SK-N-SH (cell line): ENCODE results near the gene SNCAIP. TPM values are rescaled to one million over a fixed set of nuclear protein-coding genes. Genes with fewer than 3 reads are reported as not detected.

Experiments used
- CTCF ChIA-PET: fragments of 300-600, 350-600 bp; formaldehyde crosslinking; extraction: SDS; loops from one replicate; lab custom pipeline; 2021; lab: Yijun Ruan, JAX
- POLR2A ChIA-PET: fragments of 350-600 bp; sonication (Branson Sonifier 250); formaldehyde crosslinking; extraction: SDS; loops from one replicate; lab custom pipeline; 2020; ENCODE audit warnings: antibody characterized with exemption, inconsistent platforms; lab: Yijun Ruan, JAX
- DNase-seq: peaks from one replicate; pipeline ENCODE4 v3.0.0; 2012
- H2AFZ ChIP-seq: fragments of 200-600 bp; sonication (generic); 2 replicates; pipeline ENCODE4 v1.8.1; 2016; ENCODE audit warnings: antibody characterized with exemption, mild to moderate bottlenecking, low read depth
- H3F3A ChIP-seq: fragments of 200-600 bp; sonication (generic); replicated peaks from 2 replicates; pipeline ENCODE3; 2016; ENCODE audit warnings: antibody characterized with exemption, mild to moderate bottlenecking; ENCODE audit not compliant: insufficient read depth
- H3K27ac ChIP-seq, 2 experiments: fragments of 200-500 bp in 1 of 2; fragments of 200-600 bp in 1 of 2; sonication (Bioruptor generic) in 1 of 2; sonication (generic), shearing (Covaris generic) in 1 of 2; 2 replicates each; pipeline versions ENCODE4 v1.5.1 to v1.6.1; 2014 to 2016; ENCODE audit warnings: low read depth in 2 of 2, inconsistent platforms in 1 of 2, low read length in 1 of 2, mild to moderate bottlenecking in 1 of 2, mixed read lengths in 1 of 2
- H3K27me3 ChIP-seq: fragments of 200-600 bp; sonication (generic), shearing (Covaris generic); 2 replicates; pipeline ENCODE4 v1.6.1; 2016; ENCODE audit warnings: mixed run types; ENCODE audit not compliant: insufficient read depth
- H3K36me3 ChIP-seq, 2 experiments: fragments of 200-500 bp in 1 of 2; fragments of 200-600 bp in 1 of 2; sonication (Bioruptor generic) in 1 of 2; sonication (generic) in 1 of 2; replicated peaks in 1 of 2; 2 replicates each; pipeline versions ENCODE3 to v1.5.1; 2014 to 2016; ENCODE audit warnings: low read length in 1 of 2, mild to moderate bottlenecking in 1 of 2; ENCODE audit not compliant: insufficient read depth in 2 of 2, control insufficient read depth in 1 of 2
- H3K4me1 ChIP-seq, 2 experiments: fragments of 200-500 bp in 1 of 2; fragments of 200-600 bp in 1 of 2; sonication (Bioruptor generic) in 1 of 2; sonication (generic), shearing (Covaris generic) in 1 of 2; 2 replicates each; pipeline versions ENCODE4 v1.5.1 to v1.6.1; 2014 to 2016; ENCODE audit warnings: low read depth in 1 of 2, low read length in 1 of 2, mixed run types in 1 of 2; ENCODE audit not compliant: insufficient read depth in 2 of 2, control insufficient read depth in 1 of 2
- H3K4me2 ChIP-seq: fragments of 200-600 bp; sonication (generic), shearing (Covaris generic); 2 replicates; pipeline ENCODE4 v1.6.1; 2017; ENCODE audit warnings: mixed run types
- H3K4me3 ChIP-seq, 2 experiments: fragments of 200-500 bp in 1 of 2; fragments of 200-600 bp in 1 of 2; sonication (Bioruptor generic) in 1 of 2; sonication (generic), shearing (Covaris generic) in 1 of 2; 2 replicates each; pipeline versions ENCODE4 v1.5.1 to v1.8.1; 2014 to 2016; ENCODE audit warnings: low read depth in 2 of 2, inconsistent platforms in 1 of 2, low read length in 1 of 2, mild to moderate bottlenecking in 1 of 2, mixed read lengths in 1 of 2, moderate library complexity in 1 of 2
- H3K79me2 ChIP-seq: fragments of 200-600 bp; sonication (generic); 2 replicates; pipeline ENCODE4 v1.8.1; 2017; ENCODE audit warnings: mild to moderate bottlenecking; ENCODE audit not compliant: insufficient read depth
- H3K9ac ChIP-seq: fragments of 200-600 bp; sonication (generic); 2 replicates; pipeline ENCODE4 v1.6.1; 2017; ENCODE audit warnings: mixed run types
- H3K9me2 ChIP-seq: fragments of 200-600 bp; sonication (generic); 2 replicates; pipeline ENCODE4 v1.6.1; 2017; ENCODE audit warnings: mixed run types
- H3K9me3 ChIP-seq: fragments of 200-600 bp; sonication (generic); 2 replicates; pipeline ENCODE4 v1.6.1; 2017; ENCODE audit warnings: mixed run types, mild to moderate bottlenecking, moderate library complexity
- H4K20me1 ChIP-seq: fragments of 200-600 bp; sonication (generic); 2 replicates; pipeline ENCODE4 v1.6.1; 2017; ENCODE audit warnings: mild to moderate bottlenecking, mixed run types; ENCODE audit not compliant: insufficient read depth
- EP300 ChIP-seq, 2 experiments: IDR thresholded peaks; 2 replicates each; pipeline versions ENCODE4 v1.4.0 to v1.6.1; 2012; ENCODE audit warnings: borderline replicate concordance in 1 of 2, low read depth in 1 of 2, low read length in 1 of 2
- GABPA ChIP-seq: IDR thresholded peaks from 2 replicates; pipeline ENCODE4 v1.4.0; 2012; ENCODE audit warnings: low read depth, mild to moderate bottlenecking
- GATA2 ChIP-seq: sonication (generic); formaldehyde crosslinking; IDR thresholded peaks from 2 replicates; pipeline ENCODE4 v1.5.0; 2020; ENCODE audit warnings: mild to moderate bottlenecking, missing genetic modification reagents
- MAX ChIP-seq: IDR thresholded peaks from 2 replicates; pipeline ENCODE4 v1.4.0; 2012; ENCODE audit warnings: low read depth
- MEF2A ChIP-seq: IDR thresholded peaks from 2 replicates; pipeline ENCODE4 v1.4.0; 2012; ENCODE audit warnings: low read depth, borderline replicate concordance
- NRF1 ChIP-seq: IDR thresholded peaks from 2 replicates; pipeline ENCODE4 v1.6.1; 2012; ENCODE audit warnings: low read depth, mild to moderate bottlenecking, low read length
- REST ChIP-seq: IDR thresholded peaks from 2 replicates; pipeline ENCODE4 v1.6.1; 2012; ENCODE audit warnings: mild to moderate bottlenecking, low read depth, low read length, moderate library complexity
- SIN3A ChIP-seq: IDR thresholded peaks from 2 replicates; pipeline ENCODE4 v1.6.1; 2012; ENCODE audit warnings: low read depth, mild to moderate bottlenecking, low read length, moderate library complexity, borderline replicate concordance
- TCF12 ChIP-seq: IDR thresholded peaks from 2 replicates; pipeline ENCODE4 v1.4.0; 2012
- USF1 ChIP-seq: IDR thresholded peaks from 2 replicates; pipeline ENCODE4 v1.4.0; 2012; ENCODE audit warnings: low read depth, borderline replicate concordance
- USF2 ChIP-seq: fragments of 150-350 bp; IDR thresholded peaks from 2 replicates; pipeline ENCODE4 v1.6.1; 2017; ENCODE audit warnings: antibody characterized with exemption, low read length, low read depth, borderline replicate concordance
- YY1 ChIP-seq: IDR thresholded peaks from 2 replicates; pipeline ENCODE4 v1.4.0; 2012; ENCODE audit warnings: low read depth, mild to moderate bottlenecking
- WGBS: methylation state at CpG from one replicate; pipeline ENCODE4 v1.1.6; 2017; ENCODE audit warnings: low lambda C conversion rate; 5-methylcytosine and 5-hydroxymethylcytosine counted together
- polyA plus RNA-seq, 3 experiments: library from polyadenylated mRNA; depleted of rRNA; stranded (reverse); fragments of >200 nt; gene quantifications; 2 replicates each; pipeline ENCODE4 v1.2.3, GENCODE V29; 2012

The SNCAIP gene
- polyA plus RNA-seq, 1 of the 3 experiments (the other 2 are of a cell fraction) = not detected

- Histone ChIP-seq H4K20me1 (no peaks in the 10 kb centered on the region), H3K27me3 (no peaks in the 10 kb centered on the region), H3K9ac (no peak overlapping the region), H3F3A (no peaks in the 10 kb centered on the region), H3K4me2 (no peak overlapping the region), H3K36me3 (no peaks in the 10 kb centered on the region), H3K9me3 (no peaks in the 10 kb centered on the region), H2AFZ (no peak overlapping the region), H3K4me3 (no peak overlapping the region), H3K9me2 (no peaks in the 10 kb centered on the region), H3K79me2 (no peaks in the 10 kb centered on the region), H3K4me1 (no peaks in the 10 kb centered on the region), H3K27ac (no peak overlapping the region)
- ChIA-PET CTCF (interaction anchor here (0.9 kb wide), 1 partner anchor 19 kb away, joined by 3 read pairs; no protein-coding TSS in a partner anchor), POLR2A (no interaction called here)
- 44% methylated on average over 5 of the region's 5 CpGs for WGBS
- no peak for DNase-seq
- TF ChIP-seq REST (no peak), USF1 (no peak), USF2 (no peak), MAX (no peak), GABPA (no peak), MEF2A (no peak), GATA2 (no peak), YY1 (no peak), NRF1 (no peak), TCF12 (no peak), SIN3A (no peak), EP300 (IDR thresholded peaks at IDR 0.05; ENCODE audit: borderline replicate concordance in 1 of 2, low read depth in 1 of 2, low read length in 1 of 2) (no peak)
Observed at GRCh38 chr5:122434205-122434970, 122.4 kb downstream of the SNCAIP start.
